ENCODE data around the gene LDLRAD3. TPM values are rescaled to one million over a fixed set of nuclear protein-coding genes. Genes with fewer than 3 reads are reported as not detected.

LDLRAD3 gene
- total and polyA plus RNA-seq, 3 donors from 2014 or later, result 7.1 to 14.6 (median 12.0) TPM

DNA sequence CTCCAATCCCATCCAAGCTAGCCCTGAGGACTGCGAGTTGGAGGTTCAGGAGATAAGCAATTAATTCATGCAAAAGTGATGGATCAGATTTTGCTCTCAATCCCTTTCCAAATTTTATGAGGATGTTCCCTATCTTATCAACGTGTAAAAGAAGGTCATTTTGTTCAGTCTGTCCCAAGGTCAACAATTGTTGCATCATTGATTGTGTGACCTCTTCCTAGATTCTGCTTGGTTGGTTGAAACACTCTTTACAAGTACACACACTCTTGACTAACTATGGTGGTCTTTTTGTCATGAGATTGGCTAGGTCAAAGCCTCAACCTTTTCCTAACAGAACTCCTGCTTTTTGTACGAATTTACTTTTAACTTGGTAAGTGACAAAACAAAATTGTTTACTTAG is 303.6 kb downstream of the LDLRAD3 start:
- no peak for TF ChIP-seq CTCF (IDR thresholded peaks at IDR 0.05)
- no peak for TF ChIP-seq POLR2A (IDR thresholded peaks at IDR 0.05)
- H3K9me3 ChIP-seq, result no peaks in the 10 kb centered on the region
- H3K4me1 ChIP-seq, result no peaks in the 10 kb centered on the region
- intact Hi-C loops (cut with DNase I; ENCODE audit: low total_unique reads), result no loop called here
- H3K27ac ChIP-seq, result no peak overlapping the region
- no peaks in the 10 kb centered on the region for H3K27me3 ChIP-seq
- no peak for DNase-seq
- no peak overlapping the region for H3K4me3 ChIP-seq
- WGBS, 2 donors, result 30 to 56% methylated on average over 3 of the region's 3 CpGs
- H3K36me3 ChIP-seq (ENCODE audit: low read depth, missing control alignments), result no peaks in the 10 kb centered on the region

DNA sequence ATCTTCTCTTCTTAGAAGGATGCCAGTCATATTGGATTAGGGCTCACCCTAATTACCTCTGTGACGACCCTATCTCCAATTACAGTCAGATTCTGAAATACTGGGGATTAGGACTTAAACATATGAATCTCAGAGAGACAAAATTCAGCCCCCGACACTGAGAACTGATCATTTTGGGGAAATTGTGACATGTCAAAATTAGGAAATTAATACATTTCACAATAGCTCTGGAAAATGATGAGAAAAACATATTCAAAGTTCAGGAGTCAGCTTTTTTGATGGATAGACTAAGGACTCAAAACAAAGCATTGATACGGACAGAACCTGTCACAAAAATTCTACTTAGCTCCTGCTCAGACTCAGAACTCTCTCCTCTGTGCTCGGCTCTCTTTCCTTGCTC is 304.6 kb downstream of the LDLRAD3 start:
- no peak for DNase-seq
- Histone ChIP-seq H3K27ac (peak overlapping the region in 1 of 2 donors; percentile 65), H3K36me3 (ENCODE audit: low read depth, missing control alignments) (no peaks in the 10 kb centered on the region), H3K4me3 (no peak overlapping the region), H3K27me3 (no peaks in the 10 kb centered on the region), H3K9me3 (no peaks in the 10 kb centered on the region), H3K4me1 (no peaks in the 10 kb centered on the region)
- 73 to 88% methylated on average over 4 of the region's 4 CpGs for WGBS, 2 donors
- TF ChIP-seq POLR2A (IDR thresholded peaks at IDR 0.05), result no peak
- TF ChIP-seq CTCF (IDR thresholded peaks at IDR 0.05), result no peak
- intact Hi-C loops (cut with DNase I; ENCODE audit: low total_unique reads), result no loop called here

DNA sequence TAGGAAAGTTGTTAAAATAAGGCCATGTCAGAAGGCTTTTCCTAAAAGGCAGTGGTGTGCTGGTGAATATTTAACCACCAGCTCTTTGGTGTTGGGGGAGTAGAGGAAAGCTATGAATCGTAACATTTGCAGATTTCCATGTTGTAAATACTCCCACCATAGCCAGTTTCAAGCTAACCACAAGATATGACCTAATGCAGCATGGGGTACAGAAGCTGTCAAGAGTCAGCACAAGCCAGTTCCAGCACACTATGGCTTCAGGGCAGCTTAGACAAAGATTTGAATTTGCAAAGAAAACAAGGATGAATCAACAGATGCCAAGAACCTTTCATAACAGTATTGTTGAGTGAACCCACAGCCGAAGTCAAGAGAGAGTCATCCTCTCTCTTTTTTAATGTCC is 305.4 kb downstream of the LDLRAD3 start:
- H3K9me3 ChIP-seq, result no peaks in the 10 kb centered on the region
- WGBS, 2 donors, result 76% methylated on average over 2 of the region's 2 CpGs
- no peaks in the 10 kb centered on the region for H3K4me1 ChIP-seq
- H3K27me3 ChIP-seq, result no peaks in the 10 kb centered on the region
- peak overlapping the region in 1 of 2 donors; percentile 65 for H3K27ac ChIP-seq
- H3K36me3 ChIP-seq (ENCODE audit: low read depth, missing control alignments), result no peaks in the 10 kb centered on the region
- peak; percentile 16 for DNase-seq
- no peak for TF ChIP-seq POLR2A (IDR thresholded peaks at IDR 0.05)
- no peak for TF ChIP-seq CTCF (IDR thresholded peaks at IDR 0.05)
- H3K4me3 ChIP-seq, result no peak overlapping the region
- intact Hi-C loops (cut with DNase I; ENCODE audit: low total_unique reads), result no loop called here

GRCh38 chr11:36251823-36252222 is 308.0 kb downstream of the LDLRAD3 start:
- no peak overlapping the region for H3K4me3 ChIP-seq
- no peak for DNase-seq
- H3K36me3 ChIP-seq (ENCODE audit: low read depth, missing control alignments), result no peaks in the 10 kb centered on the region
- intact Hi-C loops (cut with DNase I; ENCODE audit: low total_unique reads), result no loop called here
- WGBS, 2 donors, result 86 to 100% methylated on average over 2 of the region's 2 CpGs
- TF ChIP-seq POLR2A (IDR thresholded peaks at IDR 0.05) (no peak), CTCF (IDR thresholded peaks at IDR 0.05) (no peak)
- H3K4me1 ChIP-seq, result no peaks in the 10 kb centered on the region
- no peaks in the 10 kb centered on the region for H3K27me3 ChIP-seq
- H3K27ac ChIP-seq, result no peak overlapping the region
- no peaks in the 10 kb centered on the region for H3K9me3 ChIP-seq

- WGBS, 2 donors, result 35 to 59% methylated on average over 5 of the region's 5 CpGs
- no peak for DNase-seq
- Histone ChIP-seq H3K4me3 (no peak overlapping the region), H3K27ac (no peak overlapping the region), H3K4me1 (no peaks in the 10 kb centered on the region), H3K27me3 (no peaks in the 10 kb centered on the region), H3K9me3 (no peaks in the 10 kb centered on the region), H3K36me3 (ENCODE audit: low read depth, missing control alignments) (no peaks in the 10 kb centered on the region)
- TF ChIP-seq POLR2A (IDR thresholded peaks at IDR 0.05) (no peak), CTCF (IDR thresholded peaks at IDR 0.05) (no peak)
- intact Hi-C loops (cut with DNase I; ENCODE audit: low total_unique reads), result no loop called here
These were observed 309.4 kb downstream of the LDLRAD3 start for GRCh38 chr11:36253238-36253637.
